Activated T-cell treated with anti-CD3 and anti-CD28 coated beads for 48 hours (primary cell): ENCODE measurements around the gene ARF4.
"Not testable (repeated sequence)": the region's sequence is repeated elsewhere in the genome, so short reads cannot be mapped to it uniquely, and the experiment has no call there.

Source experiments
- DNase-seq: peaks from one replicate; pipeline ENCODE4 v3.0.0-alpha.2; 2020; ENCODE audit warnings: low read depth

The ARF4 gene

DNA sequence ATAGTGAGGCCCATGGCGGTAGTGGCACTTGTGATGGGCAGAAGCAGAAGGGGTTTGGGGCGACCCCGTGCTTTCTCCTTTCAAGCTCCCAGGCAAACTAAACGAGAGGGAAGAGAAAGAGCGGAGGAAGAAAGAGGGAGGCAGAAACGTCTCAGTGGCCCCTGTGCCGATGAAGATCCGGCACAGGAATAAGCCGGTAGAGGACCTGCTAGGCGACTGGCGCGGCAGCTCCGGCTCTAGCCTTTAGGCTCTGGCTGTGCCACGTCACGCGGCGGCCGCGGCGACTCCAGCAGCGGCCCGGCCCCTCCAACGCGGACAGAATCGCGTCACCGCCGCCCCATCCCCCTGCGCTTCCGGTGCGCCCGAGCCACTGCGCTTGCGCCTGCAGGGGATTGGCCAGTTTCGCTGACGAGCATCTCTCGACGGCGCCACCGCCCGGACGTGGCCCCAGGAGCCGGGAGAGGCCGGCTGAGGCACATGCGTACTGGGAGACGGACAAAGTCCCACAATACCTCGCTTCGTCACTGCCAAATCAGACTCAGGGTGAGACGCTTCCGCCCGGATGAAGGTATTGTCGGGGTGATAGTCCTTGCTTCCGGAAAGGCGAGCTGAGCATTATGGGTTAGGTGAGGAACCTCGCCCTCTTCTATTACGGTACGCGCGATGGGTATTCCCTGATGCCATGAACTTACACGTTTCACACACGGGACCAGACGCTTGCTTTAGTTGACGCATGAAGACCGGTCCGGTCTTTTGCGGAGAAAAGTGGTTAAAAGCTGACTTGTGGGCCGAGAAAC, at the start of gene ARF4:
Gene ARF4, minus strand, starts transcription at position 218 of the 797 bp plus-strand sequence. Its CDS starts 204 bp downstream, at position 14.
- peak; percentile 100 for DNase-seq

DNA sequence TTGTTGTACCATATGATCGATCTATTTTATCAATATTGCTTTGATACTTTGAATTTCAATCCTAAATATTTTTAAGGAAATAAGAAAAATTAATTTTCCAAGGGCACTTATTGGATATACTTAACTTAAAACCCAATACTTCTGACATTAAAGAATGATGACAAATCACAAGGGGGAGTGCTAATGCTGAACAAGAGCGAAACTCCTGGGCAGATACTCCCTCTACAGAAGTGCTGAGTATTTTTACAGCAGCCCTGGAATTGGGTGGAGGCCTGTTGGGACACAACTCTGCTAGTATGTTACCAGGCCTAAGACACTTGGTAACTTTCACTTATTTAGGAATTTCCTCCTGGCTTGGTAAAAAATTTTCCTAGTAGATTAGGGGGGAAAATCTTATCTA, 49.6 kb upstream of the ARF4 start:
- DNase-seq: no peak

DNA sequence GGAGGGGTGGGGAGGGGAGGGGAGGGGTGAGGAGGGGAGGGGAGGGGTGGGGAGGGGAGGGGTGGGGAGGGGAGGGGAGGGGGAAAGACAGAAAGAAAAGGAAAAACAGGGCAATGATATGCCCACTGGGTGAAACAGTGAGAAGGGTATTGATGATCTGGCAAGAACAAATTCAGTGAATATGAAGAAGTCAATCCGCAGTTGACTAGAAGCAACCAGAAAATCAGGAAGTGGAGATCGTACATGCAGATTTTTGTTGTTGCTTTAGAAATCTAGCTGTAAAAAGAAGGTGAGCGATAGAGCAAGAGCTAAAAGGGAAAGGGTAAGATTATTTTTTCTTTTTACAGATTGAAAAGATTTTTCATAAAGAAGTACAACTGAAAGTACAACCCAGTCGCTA, 47.6 kb upstream of the ARF4 start:
- DNase-seq: no peak

DNA sequence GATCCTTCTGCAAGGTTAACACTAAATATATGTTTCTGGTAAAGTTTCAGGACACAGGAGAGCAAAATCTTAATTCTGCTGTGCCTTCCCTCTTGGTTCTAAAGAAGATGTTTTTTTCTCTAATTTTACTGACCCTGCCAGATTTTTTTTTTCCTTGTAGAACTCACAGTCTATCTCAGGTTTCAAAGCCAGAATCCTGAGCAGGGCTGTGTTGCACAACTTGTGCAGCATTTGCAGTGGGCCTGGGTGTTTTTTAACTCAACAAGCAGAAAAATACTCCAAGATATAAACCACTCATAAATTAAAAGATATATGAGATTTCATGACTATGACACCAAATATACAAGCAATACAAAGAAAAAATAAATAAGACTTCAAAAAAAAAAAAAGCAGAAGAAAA, 40.2 kb upstream of the ARF4 start:
- DNase-seq: no peak

DNA sequence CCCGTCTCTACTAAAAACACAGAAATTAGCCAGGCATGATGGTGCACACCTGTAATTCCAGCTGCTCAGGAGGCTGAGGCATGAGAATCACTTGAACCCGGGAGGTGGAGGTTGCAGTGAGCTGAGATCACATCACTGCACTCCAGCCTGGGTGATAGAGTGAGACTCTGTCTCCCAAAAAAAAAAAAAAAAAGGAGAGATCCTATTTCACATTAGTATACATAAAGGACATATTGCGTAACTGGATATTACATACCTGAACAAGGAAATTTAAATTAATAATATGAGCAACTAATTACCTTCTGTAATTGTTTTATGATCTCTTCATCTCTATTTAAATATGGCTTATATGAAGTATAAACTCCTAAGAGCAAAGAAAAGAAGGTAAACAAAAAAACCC, 37.1 kb upstream of the ARF4 start:
- DNase-seq: not testable (repeated sequence)

DNA sequence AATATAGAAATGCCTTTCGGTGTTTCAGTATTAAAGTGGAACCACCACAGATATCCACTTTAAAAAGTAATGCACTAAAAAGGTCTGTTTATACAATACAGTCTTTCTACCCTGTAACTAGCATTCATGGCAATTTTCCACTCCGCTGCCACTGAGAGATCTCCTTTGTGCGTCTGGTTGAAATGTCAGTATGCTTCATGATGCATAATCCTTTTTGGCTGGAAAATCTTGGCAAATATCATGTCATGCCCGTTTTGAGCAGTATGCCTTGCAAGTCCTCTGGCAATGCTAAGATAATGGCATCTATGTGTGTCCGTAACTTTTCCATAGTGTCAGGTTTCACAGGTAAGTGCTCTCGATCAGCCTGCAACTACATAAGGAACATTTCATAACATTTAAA, 30.8 kb upstream of the ARF4 start:
- no peak for DNase-seq

DNA sequence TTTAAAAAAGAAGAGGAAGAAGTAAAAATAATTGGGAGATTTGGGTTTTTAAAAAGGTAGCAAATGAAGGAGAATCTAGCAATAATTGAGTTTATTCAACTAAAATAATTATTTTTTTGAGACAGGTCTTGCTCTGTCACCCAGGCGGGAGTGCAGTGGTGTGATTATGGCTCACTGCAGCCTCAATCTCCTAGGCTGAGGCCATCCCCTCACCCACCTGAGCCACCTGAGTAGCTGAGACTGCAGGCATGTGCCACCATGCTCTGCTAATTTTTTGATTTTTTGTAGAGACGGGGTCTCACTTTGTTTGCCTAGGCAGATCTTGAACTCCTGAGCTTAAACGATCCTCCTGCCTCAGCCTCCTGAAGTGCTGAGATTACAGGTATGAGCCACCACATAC, 27.7 kb upstream of the ARF4 start:
- no peak for DNase-seq

DNA sequence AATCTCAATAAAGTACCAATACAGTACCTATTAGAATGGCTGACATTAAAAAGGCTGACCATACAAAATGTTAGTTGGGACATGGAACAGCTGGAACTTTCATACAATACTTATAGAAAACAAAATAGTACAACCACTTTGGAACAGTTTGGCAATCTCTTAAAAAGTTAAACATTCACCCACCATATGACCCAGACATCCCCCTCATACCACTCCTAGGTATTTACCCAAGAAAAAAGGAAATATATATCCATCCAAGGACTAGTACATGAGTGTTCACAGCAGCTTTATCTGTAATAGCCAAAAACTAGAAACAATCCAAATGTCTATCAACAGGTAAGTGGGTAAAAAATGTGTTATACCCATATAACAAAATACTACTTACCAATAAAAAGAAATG, 25.2 kb upstream of the ARF4 start:
- DNase-seq: no peak

DNA sequence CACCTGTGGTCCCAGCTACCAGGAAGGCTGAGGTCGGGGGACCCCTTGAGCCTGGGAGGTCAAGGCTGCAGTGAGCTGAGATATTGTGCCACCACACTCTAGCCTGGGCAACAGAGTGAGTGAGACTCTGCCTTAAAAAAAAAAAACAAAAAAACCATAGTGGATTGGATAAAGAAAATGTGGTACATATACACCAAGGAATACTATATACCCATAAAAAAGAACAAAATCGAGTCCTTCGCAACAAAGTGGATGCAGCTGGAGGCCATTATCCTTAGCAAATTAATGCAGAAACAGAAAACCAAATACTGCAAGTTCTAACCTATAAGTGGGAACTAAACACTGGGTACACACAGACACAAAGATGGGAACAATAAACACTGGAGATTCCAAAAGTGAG, 20.6 kb upstream of the ARF4 start:
- no peak for DNase-seq

DNA sequence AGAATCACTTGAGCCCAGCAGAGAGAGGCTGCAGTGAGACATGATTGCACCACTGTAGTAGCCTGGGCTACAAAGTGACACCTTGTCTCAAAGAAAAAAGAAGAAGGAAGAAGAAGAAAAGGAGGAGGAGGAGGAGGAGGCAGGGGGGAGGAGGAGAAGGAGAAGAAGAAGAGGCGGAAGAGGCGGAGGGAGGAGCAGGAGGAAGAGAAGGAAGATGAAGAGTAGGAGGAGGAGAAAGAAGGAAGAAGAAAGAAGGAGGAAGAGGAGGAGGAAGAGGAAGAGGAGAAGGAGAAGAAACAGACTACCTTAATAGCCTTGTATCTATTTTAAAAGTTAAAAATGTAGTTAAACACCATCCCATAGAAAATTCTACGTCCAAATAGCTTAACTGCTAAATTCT, 19.1 kb upstream of the ARF4 start:
- DNase-seq: no peak

DNA sequence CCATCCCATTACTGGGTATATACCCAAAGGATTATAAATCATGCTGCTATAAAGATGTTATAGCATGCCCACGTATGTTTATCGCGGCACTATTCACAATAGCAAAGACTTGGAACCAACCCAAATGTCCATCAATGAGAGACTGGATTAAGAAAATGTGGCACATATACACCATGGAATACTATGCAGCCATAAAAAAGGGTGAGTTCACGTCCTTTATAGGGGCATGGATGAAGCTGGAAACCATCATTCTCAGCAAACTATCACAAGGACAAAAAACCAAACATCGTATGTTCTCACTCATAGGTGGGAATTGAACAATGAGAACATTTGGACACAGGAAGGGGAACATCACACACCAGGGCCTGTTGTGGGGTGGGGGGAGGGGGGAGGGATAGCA, 14.7 kb upstream of the ARF4 start:
- DNase-seq: not testable (repeated sequence)

DNA sequence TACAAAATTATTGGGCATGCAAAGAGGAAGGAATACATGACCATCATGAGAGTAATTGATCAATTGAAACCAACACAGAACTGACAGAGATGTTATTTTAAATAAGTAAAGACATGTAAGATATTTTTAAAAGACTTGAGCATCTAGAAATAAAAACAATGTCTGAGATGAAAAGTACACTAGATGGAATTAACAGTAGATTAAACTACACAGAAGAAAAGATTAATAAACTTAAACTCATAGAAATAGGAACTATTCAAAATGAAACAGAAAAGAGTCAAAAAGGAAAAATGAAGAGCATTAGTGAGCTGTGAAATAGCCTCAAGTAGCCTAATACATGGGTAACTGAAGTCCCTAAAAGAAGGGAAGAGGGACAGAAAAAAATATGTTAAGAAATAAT, 8.5 kb upstream of the ARF4 start:
- no peak for DNase-seq

DNA sequence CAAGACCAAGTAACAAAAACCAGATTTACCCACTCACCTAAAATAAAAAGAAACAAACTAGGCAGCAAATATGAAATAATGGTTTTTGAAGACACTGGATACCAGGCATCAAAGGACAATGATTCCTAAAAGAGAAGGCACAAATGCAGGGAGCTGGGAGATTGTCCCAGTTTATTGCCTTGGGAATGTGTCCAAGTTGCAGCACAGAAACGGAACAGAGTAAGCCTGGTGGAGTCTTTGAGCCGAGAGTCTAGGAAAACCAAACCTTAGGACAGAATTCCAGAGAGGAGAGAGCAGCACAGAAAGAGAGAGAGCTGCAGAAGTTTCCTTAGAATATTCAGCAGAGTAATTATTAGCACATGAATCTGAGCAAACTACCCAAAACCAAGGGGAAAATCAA, 7.8 kb upstream of the ARF4 start:
- no peak for DNase-seq

DNA sequence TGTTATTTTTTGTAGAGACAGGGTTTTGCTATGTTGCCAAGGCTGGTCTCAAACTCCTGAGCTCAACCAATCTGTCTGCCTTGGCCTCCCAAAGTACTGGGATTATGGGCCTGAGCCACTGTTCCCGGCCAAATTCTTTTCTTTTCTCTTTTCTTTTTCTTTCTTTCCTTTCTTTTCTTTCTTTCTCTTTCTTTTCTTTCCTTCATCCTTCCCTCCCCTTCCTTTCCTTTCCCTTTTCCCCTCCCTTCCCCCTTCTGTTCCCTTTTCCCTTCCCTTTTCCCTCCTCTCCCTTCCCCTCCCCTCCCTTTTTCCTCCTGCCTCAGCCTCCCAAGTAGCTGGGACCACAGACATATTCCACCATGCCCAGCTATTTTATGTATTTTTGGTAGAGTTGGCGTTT, 3.1 kb upstream of the ARF4 start:
- no peak for DNase-seq

DNA sequence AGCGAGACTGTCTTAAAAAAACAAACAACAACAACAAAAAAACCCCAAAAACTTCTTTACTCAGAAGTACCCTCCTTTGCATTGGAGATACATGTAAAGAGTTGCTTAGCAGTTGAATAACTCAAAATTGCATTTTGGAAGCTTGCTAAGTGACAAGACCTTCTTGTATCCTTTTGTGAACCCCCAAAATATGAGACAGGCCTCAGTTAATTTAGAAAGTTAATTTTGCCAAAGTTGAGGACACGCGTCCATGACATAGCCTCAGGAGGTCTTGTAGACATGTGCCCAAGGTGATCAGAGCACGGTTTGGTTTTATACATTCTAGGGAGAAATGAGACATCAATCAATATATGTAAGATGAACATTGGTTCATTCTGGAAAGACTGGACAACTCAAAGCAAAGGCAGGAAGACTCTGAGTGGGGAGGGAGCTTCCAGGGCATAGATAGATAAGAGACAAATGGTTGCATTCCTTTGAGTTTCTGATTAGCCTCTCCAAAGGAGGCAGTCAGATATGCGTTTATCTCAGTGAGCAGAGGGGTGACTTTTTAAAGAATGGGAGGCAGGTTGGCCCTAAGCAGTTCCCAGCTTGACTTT, 1.7 kb upstream of the ARF4 start:
- DNase-seq: no peak

DNA sequence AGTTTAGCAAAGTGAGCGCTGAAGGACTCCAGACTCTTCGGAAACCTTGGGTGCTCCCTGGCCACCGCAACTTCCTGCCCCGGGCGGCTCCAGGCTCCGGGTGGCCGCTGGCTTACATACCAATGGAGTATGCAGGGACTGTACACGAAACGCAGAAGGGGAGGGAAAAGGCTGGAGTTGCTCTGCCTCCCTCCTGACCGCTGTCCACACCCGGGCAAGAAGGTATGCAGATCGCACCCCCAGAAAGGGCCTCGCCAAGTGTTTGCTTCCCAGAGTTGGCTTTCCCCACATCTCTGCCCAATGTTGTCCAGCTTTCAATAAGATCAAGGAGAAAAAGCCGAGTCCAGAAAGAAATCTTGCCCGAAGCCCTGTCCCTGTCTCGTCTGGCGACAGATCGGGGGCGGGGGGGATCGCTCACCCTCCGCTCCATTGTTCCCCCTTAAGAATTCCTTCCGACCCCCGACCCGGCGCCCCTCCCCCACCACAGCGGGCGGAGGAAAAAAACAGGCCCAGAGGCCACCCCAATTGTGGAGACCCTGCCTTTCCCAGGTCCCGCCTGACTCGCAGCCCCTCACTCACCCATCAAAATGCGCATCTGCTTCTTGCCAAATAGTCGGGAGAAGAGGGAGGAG, 533 bp downstream of the ARF4 start:
- DNase-seq: peak; percentile 49

DNA sequence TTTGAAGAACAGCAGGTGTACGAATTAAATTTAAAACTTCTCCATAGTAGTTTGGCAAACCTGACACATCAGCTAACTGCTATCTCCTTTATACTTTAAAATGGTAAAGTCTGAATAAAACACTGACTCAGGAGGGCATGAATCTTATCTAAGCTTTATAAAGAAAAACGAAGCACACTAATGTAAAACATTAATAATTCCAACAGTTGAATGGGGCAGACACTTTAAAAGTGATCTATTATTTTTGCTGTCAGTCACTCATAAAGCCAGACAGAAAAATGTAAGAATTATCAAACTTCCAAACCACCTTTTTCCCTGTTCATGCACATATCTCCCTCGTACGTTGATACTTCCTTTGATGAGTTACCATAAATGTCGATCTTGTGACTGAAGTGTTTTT, 2.6 kb downstream of the ARF4 start:
- DNase-seq: no peak

DNA sequence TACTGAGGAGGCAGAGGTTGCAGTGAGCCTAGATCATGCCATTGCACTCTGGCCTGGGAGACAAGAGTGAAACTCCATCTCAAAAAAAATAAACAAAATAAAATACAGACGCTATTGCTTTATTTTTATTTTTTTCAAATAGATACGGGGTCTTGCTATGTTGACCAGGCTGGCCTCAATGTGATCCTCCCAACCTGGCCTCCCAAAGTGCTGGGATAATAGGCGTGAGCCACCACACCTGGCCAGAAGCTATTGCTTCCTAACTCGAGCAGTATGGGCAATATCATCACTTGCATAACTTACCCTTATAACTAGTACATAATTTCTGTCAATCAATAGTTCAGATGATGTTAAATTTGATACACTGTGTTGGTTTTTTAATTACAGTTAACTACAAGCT, 3.0 kb downstream of the ARF4 start:
- no peak for DNase-seq

DNA sequence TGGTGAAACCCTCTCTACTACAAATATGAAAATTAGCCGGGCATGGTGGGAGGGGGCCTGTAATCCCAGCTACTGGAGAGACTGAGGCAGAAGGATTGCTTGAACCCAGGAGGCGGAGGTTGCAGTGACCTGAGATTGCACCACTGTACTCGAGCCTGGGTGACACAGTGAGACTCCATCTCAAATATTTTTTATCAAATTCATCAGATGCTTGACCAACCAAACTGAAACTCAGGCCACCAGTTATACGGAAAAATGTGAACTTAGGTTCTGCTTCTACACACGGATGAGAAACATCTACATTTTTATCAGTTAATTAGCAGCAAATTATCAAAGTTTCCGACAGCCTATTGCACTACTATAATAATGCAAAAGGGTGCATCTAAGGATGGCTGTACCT, 4.8 kb downstream of the ARF4 start:
- no peak for DNase-seq

DNA sequence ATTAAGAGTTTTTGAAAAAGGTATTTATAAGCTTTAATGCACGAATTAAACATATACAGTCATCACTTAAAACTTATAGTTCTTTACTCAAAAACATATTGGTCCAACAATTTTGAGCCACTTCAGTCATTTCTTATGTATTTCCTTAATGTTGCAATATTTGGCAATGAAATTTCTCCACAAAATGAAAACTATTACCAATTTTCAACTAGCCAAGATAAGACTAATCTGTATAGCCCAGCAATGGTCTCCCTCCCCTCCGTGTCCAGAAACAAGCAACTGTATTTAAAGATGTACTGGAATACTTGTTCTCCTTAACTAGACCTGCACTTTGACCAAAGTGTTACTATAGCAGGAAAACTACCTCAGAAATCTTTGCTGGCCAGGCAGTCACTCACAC, 9.2 kb downstream of the ARF4 start:
- DNase-seq: no peak

DNA sequence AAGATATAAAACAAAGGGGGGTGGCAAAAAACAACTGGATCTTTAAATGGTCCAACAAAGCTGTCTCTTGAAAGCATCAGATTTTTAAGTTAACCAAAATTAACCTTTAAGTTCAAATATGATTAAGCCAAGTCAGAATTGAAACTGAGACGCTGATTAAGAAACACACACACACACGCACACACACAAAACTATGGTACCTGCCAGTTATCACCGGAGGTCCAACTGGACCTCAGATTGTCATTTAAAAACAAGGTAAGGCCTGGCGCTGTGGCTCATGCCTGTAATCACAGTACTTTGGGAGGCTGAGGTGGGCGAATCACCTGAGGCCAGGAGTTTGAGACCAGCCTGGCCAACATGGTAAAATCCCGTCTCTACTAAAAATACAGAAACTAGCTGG, 10.4 kb downstream of the ARF4 start:
- no peak for DNase-seq

DNA sequence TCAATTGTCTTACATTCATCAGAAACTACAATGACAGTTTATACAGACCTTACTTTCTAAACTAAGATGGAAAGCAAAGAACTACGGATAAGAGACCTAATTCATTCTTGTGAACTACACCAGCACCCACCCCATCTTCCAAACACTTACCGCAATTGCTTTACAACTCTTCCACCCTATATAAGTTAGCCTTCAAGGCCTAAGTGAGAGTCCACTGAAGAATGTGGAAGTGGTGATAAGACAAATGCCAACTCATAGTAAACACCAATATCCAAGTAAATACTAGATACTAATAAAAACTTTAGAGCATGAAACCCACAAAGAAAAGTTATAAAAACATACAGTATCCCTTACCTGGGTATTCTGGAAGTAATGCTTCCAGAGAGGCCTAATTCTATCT, 13.6 kb downstream of the ARF4 start:
- DNase-seq: no peak

DNA sequence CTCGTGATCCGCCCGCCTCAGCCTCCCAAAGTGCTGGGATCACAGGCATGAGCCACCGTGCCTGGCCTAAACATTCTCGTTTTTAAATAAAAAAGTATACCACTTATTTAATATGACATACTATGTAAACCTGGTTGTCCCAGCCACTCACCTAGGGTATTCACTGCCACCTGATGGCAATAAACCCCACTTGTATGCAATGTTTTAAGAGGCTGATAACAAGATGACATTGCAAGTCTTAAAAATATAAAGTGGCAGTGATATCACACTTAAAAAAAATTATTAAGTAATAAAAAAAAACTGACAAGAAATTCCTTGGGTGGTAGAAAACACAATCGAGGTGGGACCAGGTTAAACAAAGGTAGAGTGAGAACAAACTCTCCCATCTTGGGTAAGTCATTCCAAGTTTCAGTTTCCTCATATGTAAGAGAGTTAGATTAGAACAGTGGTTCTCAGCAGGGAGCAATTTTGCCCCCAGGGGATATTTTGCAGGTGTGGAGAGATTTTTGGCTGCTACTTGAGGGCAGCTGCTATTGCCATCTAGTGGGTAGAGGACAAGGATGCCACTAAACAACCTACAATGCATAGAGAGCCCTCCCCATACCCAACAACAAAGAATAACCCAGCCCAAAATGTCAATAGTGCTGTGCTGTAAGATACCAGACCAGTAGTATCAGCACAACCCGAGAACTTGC, 14.5 kb downstream of the ARF4 start:
- DNase-seq: no peak
